H9 (cell line): Measurements from ENCODE around the gene PPP1R7. TPM values are rescaled to one million over a fixed set of nuclear protein-coding genes. Genes with fewer than 3 reads are reported as not detected.

Experiments
- DNase-seq: peaks from one replicate; pipeline ENCODE4 v3.0.0-alpha.2; 2017
- H2AFZ ChIP-seq: one replicate; pipeline ENCODE4 v1.6.1; 2013; ENCODE audit warnings: mild to moderate bottlenecking, low read length, control low read depth, moderate library complexity
- H2AK5ac ChIP-seq: 2 replicates; pipeline ENCODE4 v1.6.1; 2013; ENCODE audit warnings: low read length, control low read depth, mixed read lengths; ENCODE audit not compliant: insufficient read length
- H2BK120ac ChIP-seq: one replicate; pipeline ENCODE4 v1.6.1; 2013; ENCODE audit warnings: low read depth, mild to moderate bottlenecking, low read length, control low read depth, inconsistent platforms; ENCODE audit not compliant: poor library complexity, severe bottlenecking
- H2BK12ac ChIP-seq: 2 replicates; pipeline ENCODE4 v1.6.1; 2013; ENCODE audit warnings: low read length, control low read depth, mixed read lengths, low read depth; ENCODE audit not compliant: insufficient read length
- H2BK15ac ChIP-seq: 2 replicates; pipeline ENCODE4 v1.6.1; 2013; ENCODE audit warnings: low read depth, low read length, control low read depth
- H2BK20ac ChIP-seq: one replicate; pipeline ENCODE4 v1.6.1; 2013; ENCODE audit warnings: low read depth, mild to moderate bottlenecking, low read length, control low read depth, inconsistent platforms; ENCODE audit not compliant: poor library complexity, severe bottlenecking
- H2BK5ac ChIP-seq: 2 replicates; pipeline ENCODE4 v1.6.1; 2013; ENCODE audit warnings: low read length, control low read depth, mixed read lengths; ENCODE audit not compliant: insufficient read length
- H3K14ac ChIP-seq: 2 replicates; pipeline ENCODE4 v1.6.1; 2013; ENCODE audit warnings: low read length, control low read depth; ENCODE audit not compliant: insufficient read depth
- H3K18ac ChIP-seq: 2 replicates; pipeline ENCODE4 v1.6.1; 2013; ENCODE audit warnings: low read depth, mild to moderate bottlenecking, mixed read lengths, low read length, control low read depth; ENCODE audit not compliant: insufficient read length
- H3K23ac ChIP-seq: 2 replicates; pipeline ENCODE4 v1.6.1; 2013; ENCODE audit warnings: low read length, control low read depth, mixed read lengths, low read depth; ENCODE audit not compliant: insufficient read length
- H3K23me2 ChIP-seq: 2 replicates; pipeline ENCODE4 v1.6.1; 2013; ENCODE audit warnings: low read depth, mild to moderate bottlenecking, mixed read lengths, low read length, control low read depth; ENCODE audit not compliant: insufficient read length, poor library complexity, severe bottlenecking
- H3K27ac ChIP-seq: 2 replicates; pipeline ENCODE4 v1.5.1; 2013; ENCODE audit warnings: low read length, control low read depth, mixed read lengths, low read depth; ENCODE audit not compliant: insufficient read length
- H3K27me3 ChIP-seq: 2 replicates; pipeline ENCODE4 v1.6.1; 2013; ENCODE audit warnings: low read length, control low read depth, inconsistent platforms; ENCODE audit not compliant: insufficient read depth
- H3K4ac ChIP-seq: 2 replicates; pipeline ENCODE4 v1.6.1; 2013; ENCODE audit warnings: low read depth, mild to moderate bottlenecking, control low read depth, inconsistent platforms, low read length, moderate library complexity
- H3K4me1 ChIP-seq: 2 replicates; pipeline ENCODE4 v1.6.1; 2013; ENCODE audit warnings: low read length, control low read depth, inconsistent platforms; ENCODE audit not compliant: insufficient read depth
- H3K4me2 ChIP-seq: 2 replicates; pipeline ENCODE4 v1.6.1; 2013; ENCODE audit warnings: low read length, control low read depth, mixed read lengths; ENCODE audit not compliant: insufficient read length, insufficient read depth
- H3K56ac ChIP-seq: 2 replicates; pipeline ENCODE4 v1.6.1; 2013; ENCODE audit warnings: low read depth, mild to moderate bottlenecking, mixed read lengths, low read length, control low read depth; ENCODE audit not compliant: insufficient read length
- H3K79me1 ChIP-seq: 2 replicates; pipeline ENCODE4 v1.6.1; 2013; ENCODE audit warnings: low read depth, mild to moderate bottlenecking, moderate library complexity, low read length, control low read depth, inconsistent platforms; ENCODE audit not compliant: insufficient read depth, poor library complexity, severe bottlenecking
- H3K79me2 ChIP-seq: 2 replicates; pipeline ENCODE4 v1.6.1; 2013; ENCODE audit warnings: low read length, control low read depth, inconsistent platforms; ENCODE audit not compliant: insufficient read depth
- H3K9ac ChIP-seq: 2 replicates; pipeline ENCODE4 v1.6.1; 2013; ENCODE audit warnings: low read length, control low read depth, mixed read lengths; ENCODE audit not compliant: insufficient read length; ENCODE audit errors: extremely low read depth
- H3K9me3 ChIP-seq: one replicate; pipeline ENCODE4 v1.6.1; 2013; ENCODE audit warnings: low read depth, low read length, inconsistent platforms; ENCODE audit not compliant: control insufficient read depth
- H3T11ph ChIP-seq: one replicate; pipeline ENCODE4 v1.6.1; 2013; ENCODE audit warnings: mild to moderate bottlenecking, low read length, control low read depth, inconsistent platforms
- H4K20me1 ChIP-seq: one replicate; pipeline ENCODE4 v1.6.1; 2013; ENCODE audit not compliant: control insufficient read depth, insufficient read length, insufficient read depth
- H4K5ac ChIP-seq: 2 replicates; pipeline ENCODE4 v1.6.1; 2013; ENCODE audit warnings: low read depth, mild to moderate bottlenecking, mixed read lengths, low read length, control low read depth; ENCODE audit not compliant: insufficient read length
- H4K8ac ChIP-seq: replicated peaks from 2 replicates; pipeline ENCODE4 v1.6.1; 2013; ENCODE audit warnings: low read length, control low read depth, mixed read lengths, low read depth; ENCODE audit not compliant: insufficient read length
- H4K91ac ChIP-seq: 2 replicates; pipeline ENCODE4 v1.6.1; 2013; ENCODE audit warnings: low read depth, mild to moderate bottlenecking, moderate library complexity, mixed read lengths, low read length, control low read depth; ENCODE audit not compliant: insufficient read length
- H3K27ac Mint-ChIP-seq, 3 experiments: 2 replicates in 2 of 3; 3 replicates in 1 of 3; pipeline ENCODE4 v1.8.0; 2020 to 2021; ENCODE audit warnings: mixed read lengths in 3 of 3, mild to moderate bottlenecking in 1 of 3, moderate library complexity in 1 of 3
- H3K27me3 Mint-ChIP-seq: 2 replicates; pipeline ENCODE4 v1.8.0; 2021; ENCODE audit warnings: low read depth, mild to moderate bottlenecking, moderate library complexity, mixed read lengths
- H3K36me3 Mint-ChIP-seq, 3 experiments: 2 replicates in 2 of 3; 3 replicates in 1 of 3; pipeline ENCODE4 v1.8.0; 2020 to 2021; ENCODE audit warnings: low read depth in 3 of 3, mixed read lengths in 3 of 3; ENCODE audit not compliant: insufficient read depth in 1 of 3
- H3K4me1 Mint-ChIP-seq, 2 experiments: 2 replicates each; pipeline ENCODE4 v1.8.0; 2020; ENCODE audit warnings: mixed read lengths in 2 of 2
- H3K4me3 Mint-ChIP-seq, 2 experiments: 2 replicates in 1 of 2; 3 replicates in 1 of 2; pipeline ENCODE4 v1.8.0; 2020 to 2021; ENCODE audit warnings: mild to moderate bottlenecking in 2 of 2, mixed read lengths in 2 of 2, moderate library complexity in 1 of 2
- H3K9me3 Mint-ChIP-seq, 2 experiments: 2 replicates in 1 of 2; 3 replicates in 1 of 2; pipeline ENCODE4 v1.8.0; 2020; ENCODE audit warnings: mild to moderate bottlenecking in 2 of 2, mixed read lengths in 2 of 2, moderate library complexity in 1 of 2
- CTCF ChIP-seq: fragments of 200-600 bp; sonication (generic); conservative IDR thresholded peaks from 3 replicates; pipeline ENCODE4 v1.8.0; 2021; ENCODE audit warnings: antibody characterized with exemption, mild to moderate bottlenecking
- WGBS: extraction: QIAGEN DNeasy Blood & Tissue Kit; methylation state at CpG from one replicate; pipeline ENCODE4 v1.1.7; 2013; ENCODE audit warnings: missing lambda C conversion rate, low lambda C conversion rate, mixed read lengths; ENCODE audit not compliant: insufficient read length; ENCODE audit errors: extremely low coverage; 5-methylcytosine and 5-hydroxymethylcytosine counted together
- total RNA-seq: library from RNA; stranded (reverse); gene quantifications from 2 replicates; pipeline ENCODE4 v1.2.1, GENCODE V29; 2021

Gene PPP1R7
- total RNA-seq, 1 experiment from 2014 or later = 60.2 TPM

GRCh38 chr2:241133436-241133820 is 16.8 kb upstream of the PPP1R7 start:
- Histone ChIP-seq H3K9ac (no peak overlapping the region), H4K91ac (no peak overlapping the region), H2BK15ac (no peak overlapping the region), H4K8ac (no peak overlapping the region), H3K4me2 (no peak overlapping the region), H2BK5ac (no peak overlapping the region), H3K4me1 (no peaks in the 10 kb centered on the region), H3K79me1 (no peaks in the 10 kb centered on the region), H3K14ac (no peak overlapping the region), H2BK20ac (no peak overlapping the region), H3T11ph (no peak overlapping the region), H2BK120ac (no peak overlapping the region), H3K27ac (no peak overlapping the region), H3K56ac (no peak overlapping the region), H3K9me3 (no peaks in the 10 kb centered on the region), H2BK12ac (no peak overlapping the region), H4K5ac (no peak overlapping the region), H3K79me2 (no peaks in the 10 kb centered on the region), H2AFZ (no peak overlapping the region), H2AK5ac (no peak overlapping the region), H3K27me3 (no peaks in the 10 kb centered on the region), H3K23ac (no peak overlapping the region), H4K20me1 (no peaks in the 10 kb centered on the region), H3K4ac (no peak overlapping the region), H3K18ac (no peak overlapping the region), H3K23me2 (no peaks in the 10 kb centered on the region)
- no peak overlapping the region for H3K4me3 Mint-ChIP-seq
- H3K27me3 Mint-ChIP-seq = no peaks in the 10 kb centered on the region
- WGBS = no CpG with 5 or more reads among the region's 10 CpGs
- peaks cover 25 to 61% (median 45%) of the 10 kb centered on the region in 3 experiments for H3K36me3 Mint-ChIP-seq
- no peaks in the 10 kb centered on the region for H3K9me3 Mint-ChIP-seq
- TF ChIP-seq CTCF = no peak
- no peaks in the 10 kb centered on the region for H3K4me1 Mint-ChIP-seq
- no peak overlapping the region; a peak in 1 of 7 replicates for H3K27ac Mint-ChIP-seq
- DNase-seq = no peak
